H1 (cell line): ENCODE measurements around the gene DISP1. TPM values are rescaled to one million over a fixed set of nuclear protein-coding genes. Genes with fewer than 3 reads are reported as not detected.

Experiments
- GABPA ChIP-seq: IDR thresholded peaks from 2 replicates; pipeline ENCODE4 v1.6.1; 2011; ENCODE audit warnings: mild to moderate bottlenecking, low read length, moderate library complexity, borderline replicate concordance; ENCODE audit not compliant: insufficient read depth
- JUN ChIP-seq: IDR thresholded peaks from 2 replicates; pipeline ENCODE4 v1.6.1; 2011; ENCODE audit warnings: low read depth, mild to moderate bottlenecking, improper control_type of control experiment, low read length
- RFX5 ChIP-seq: IDR thresholded peaks from 2 replicates; pipeline ENCODE4 v1.6.1; 2011; ENCODE audit warnings: low read depth, low read length, improper control_type of control experiment, borderline replicate concordance
- SAP30 ChIP-seq: fragments of 300-600 bp; sonication (generic); IDR thresholded peaks from 2 replicates; pipeline ENCODE4 v1.7.1; 2012; ENCODE audit warnings: low read length, moderate library complexity, mild to moderate bottlenecking, inconsistent platforms; ENCODE audit not compliant: insufficient read depth, insufficient replicate concordance
- polyA plus RNA-seq, 7 experiments: library from polyadenylated mRNA; depleted of rRNA in 3 of 7; stranded (reverse) in 5 of 7; unstranded in 2 of 7; fragments of >200 nt in 5 of 7; fragments of 200-250 nt in 2 of 7; gene quantifications; 1 replicate in 5 of 7; 2 replicates in 1 of 7; 4 replicates in 1 of 7; pipeline versions ENCODE4 v1.2.1 to v1.2.3, GENCODE V29; 2011 to 2013; ENCODE audit warnings: missing spikeins in 2 of 7, mixed read lengths in 2 of 7
- total RNA-seq: library from RNA; stranded (reverse); fragmentation: NEBNext Ultra II Directional; extraction: Animal tissue kit (Norgen Biotek cat#: 25700); gene quantifications from 2 replicates; pipeline ENCODE4 v1.2.1, GENCODE V29; 2021
- TF ChIP-seq, protein P1 (sequence below): IDR thresholded peaks from 2 replicates; pipeline ENCODE4 v1.6.1; 2012; ENCODE audit warnings: low read length, inconsistent platforms

Gene DISP1
- total and polyA plus RNA-seq, 2 of the 8 experiments (the other 6 are each of a cell fraction or from before 2014, with no cell fraction given), result 4.1 to 6.1 TPM

DNA sequence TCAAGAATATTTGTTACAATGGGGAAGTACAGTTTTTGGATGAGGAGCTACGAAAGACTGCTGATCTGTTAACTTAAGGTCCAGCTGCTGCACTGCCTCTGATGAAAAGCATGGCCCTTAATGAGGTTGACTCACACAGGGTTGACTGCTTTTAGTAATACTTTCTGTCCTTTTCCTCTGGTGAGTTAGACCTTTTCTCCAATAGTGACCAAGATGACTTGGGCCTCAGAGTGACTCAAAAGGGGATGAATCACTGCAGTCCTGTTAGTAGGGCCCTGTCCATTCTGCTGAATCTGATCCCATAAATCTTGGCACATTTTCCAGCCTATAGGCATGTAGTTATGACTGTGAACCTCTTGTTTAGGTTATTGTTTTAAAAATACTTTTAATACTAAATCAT is 2.7 kb downstream of the DISP1 start (continued):
- TF ChIP-seq GABPA (no peak), RFX5 (no peak), JUN (no peak), SAP30 (no peak)
- TF ChIP-seq, protein P1, sequence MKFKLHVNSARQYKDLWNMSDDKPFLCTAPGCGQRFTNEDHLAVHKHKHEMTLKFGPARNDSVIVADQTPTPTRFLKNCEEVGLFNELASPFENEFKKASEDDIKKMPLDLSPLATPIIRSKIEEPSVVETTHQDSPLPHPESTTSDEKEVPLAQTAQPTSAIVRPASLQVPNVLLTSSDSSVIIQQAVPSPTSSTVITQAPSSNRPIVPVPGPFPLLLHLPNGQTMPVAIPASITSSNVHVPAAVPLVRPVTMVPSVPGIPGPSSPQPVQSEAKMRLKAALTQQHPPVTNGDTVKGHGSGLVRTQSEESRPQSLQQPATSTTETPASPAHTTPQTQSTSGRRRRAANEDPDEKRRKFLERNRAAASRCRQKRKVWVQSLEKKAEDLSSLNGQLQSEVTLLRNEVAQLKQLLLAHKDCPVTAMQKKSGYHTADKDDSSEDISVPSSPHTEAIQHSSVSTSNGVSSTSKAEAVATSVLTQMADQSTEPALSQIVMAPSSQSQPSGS, result no peak
